ENCODE measurements around the gene PPP2R3A.
"Not testable (repeated sequence)": the region's sequence is repeated elsewhere in the genome, so short reads cannot be mapped to it uniquely, and the experiment has no call there.

Gene PPP2R3A

DNA sequence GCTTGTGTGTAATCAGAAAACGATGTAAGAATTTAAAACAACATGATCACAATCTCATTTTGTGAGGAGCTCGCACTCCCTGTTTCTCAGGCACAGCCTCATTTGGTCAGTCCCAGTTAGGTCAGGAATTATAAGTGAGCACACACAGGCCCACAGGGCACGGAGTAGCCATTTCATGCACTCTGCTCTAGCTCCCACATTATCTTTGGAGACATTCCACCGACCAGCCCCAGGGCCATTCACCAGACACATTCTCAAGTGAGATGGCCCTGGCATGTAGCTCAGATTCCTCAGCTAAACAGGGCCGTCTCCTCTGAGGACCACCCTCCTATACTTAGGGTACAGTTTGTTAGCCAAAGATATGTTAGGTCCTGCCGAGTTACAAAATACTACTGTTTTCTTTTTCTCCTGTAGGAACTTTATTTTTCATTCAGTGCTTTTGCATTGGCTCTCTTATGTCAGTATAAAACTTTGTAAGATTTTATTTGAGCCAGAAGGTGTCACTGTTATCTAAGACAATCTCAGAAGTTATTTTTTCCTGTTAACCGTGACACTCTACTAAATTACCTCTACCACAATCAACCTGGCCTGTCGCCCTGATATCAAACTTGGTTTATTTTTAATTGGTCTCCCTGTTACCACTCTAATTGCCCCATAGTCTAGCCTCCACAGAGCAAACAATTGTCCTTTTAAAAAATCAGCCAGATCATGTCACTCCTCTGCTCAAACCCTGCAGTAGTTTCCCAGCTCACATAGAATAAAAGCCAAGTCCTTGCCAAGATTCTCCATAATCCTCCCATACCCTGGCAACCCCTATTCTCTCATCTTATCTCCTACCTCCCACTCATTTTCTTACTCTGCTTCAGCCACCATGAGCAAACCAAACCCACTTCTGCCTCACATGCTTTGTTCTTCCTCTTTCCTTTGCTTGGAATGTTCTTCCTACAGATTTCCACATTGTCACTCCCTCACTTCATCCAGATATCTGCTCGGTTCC, 105.7 kb downstream of the PPP2R3A start:
- no peak overlapping the region for H3K4me3 ChIP-seq
- H3K27ac ChIP-seq, result peak overlapping the region; percentile 47 to 83
- DNase-seq (ENCODE audit: low spot score), result no peak
- TF ChIP-seq, protein P1, sequence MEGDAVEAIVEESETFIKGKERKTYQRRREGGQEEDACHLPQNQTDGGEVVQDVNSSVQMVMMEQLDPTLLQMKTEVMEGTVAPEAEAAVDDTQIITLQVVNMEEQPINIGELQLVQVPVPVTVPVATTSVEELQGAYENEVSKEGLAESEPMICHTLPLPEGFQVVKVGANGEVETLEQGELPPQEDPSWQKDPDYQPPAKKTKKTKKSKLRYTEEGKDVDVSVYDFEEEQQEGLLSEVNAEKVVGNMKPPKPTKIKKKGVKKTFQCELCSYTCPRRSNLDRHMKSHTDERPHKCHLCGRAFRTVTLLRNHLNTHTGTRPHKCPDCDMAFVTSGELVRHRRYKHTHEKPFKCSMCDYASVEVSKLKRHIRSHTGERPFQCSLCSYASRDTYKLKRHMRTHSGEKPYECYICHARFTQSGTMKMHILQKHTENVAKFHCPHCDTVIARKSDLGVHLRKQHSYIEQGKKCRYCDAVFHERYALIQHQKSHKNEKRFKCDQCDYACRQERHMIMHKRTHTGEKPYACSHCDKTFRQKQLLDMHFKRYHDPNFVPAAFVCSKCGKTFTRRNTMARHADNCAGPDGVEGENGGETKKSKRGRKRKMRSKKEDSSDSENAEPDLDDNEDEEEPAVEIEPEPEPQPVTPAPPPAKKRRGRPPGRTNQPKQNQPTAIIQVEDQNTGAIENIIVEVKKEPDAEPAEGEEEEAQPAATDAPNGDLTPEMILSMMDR (IDR thresholded peaks at IDR 0.05), result no peak

DNA sequence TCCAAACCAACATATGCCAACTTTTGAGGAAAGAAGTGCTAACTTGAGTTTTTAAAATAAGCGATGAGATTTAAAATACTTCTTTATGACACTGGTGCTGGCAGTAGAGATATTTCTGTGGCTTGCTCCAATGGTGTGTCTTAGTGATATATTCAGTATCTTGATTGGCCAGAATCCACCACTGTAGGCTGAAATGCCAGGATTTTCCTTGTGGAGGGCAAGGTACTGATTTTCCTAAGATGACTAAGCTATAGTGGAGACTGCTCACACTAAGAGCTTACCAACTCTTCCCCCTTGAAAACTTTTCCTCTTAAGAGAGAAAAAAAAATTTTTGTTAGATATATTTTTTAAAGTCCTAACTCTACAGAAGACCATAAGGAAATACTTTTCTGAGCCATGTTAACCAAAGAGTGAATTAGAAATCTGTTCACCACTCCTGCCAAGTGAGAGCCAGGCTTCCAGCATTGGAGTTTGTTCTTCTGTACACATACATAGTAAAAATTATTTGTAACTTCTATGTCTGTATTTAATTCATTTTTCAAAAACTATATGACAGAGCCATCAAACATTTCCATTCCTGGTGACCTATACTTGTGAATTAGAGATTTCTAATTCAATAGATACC, 109.1 kb downstream of the PPP2R3A start:
- Histone ChIP-seq H3K27ac (no peak overlapping the region), H3K4me3 (no peak overlapping the region)
- DNase-seq (ENCODE audit: low spot score), result no peak
- TF ChIP-seq, protein P1 (IDR thresholded peaks at IDR 0.05), result no peak

- Histone ChIP-seq H3K27ac (no peak overlapping the region), H3K4me3 (no peak overlapping the region)
- TF ChIP-seq, protein P1 (IDR thresholded peaks at IDR 0.05), result peak; percentile 75
- no peak for DNase-seq (ENCODE audit: low spot score)
Observed at GRCh38 chr3:136075218-136075808, 109.8 kb downstream of the PPP2R3A start.

DNA sequence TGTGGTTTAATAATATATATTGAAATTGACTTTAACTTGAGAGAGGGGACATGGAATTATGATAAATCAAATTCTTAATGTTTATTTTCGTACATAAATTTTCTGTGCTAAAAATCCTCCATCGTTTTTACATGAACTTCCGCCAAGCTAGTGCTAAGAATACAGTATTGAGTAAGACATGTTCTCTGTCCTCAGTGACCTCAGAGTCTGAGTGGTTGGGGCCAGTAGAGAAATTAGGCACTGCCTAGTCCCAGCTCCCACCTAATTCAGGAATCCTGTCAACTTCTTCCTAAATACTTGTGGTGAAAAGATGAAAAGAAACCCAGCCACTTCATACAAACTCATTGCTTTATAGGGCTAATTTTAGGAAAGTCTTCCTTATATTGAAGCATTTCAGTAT, 110.3 kb downstream of the PPP2R3A start:
- DNase-seq (ENCODE audit: low spot score), result no peak

GRCh38 chr3:136078421-136079364, 113.2 kb downstream of the PPP2R3A start:
- no peak overlapping the region for H3K27ac ChIP-seq
- H3K4me3 ChIP-seq, result no peak overlapping the region
- no peak for DNase-seq (ENCODE audit: low spot score)
- TF ChIP-seq, protein P1 (IDR thresholded peaks at IDR 0.05), result peak; percentile 41

More for the DNA sequence above, 110.3 kb downstream of the PPP2R3A start:
- TF ChIP-seq, protein P1 (IDR thresholded peaks at IDR 0.05), result no peak
- H3K27ac ChIP-seq, result no peak overlapping the region
- no peak overlapping the region for H3K4me3 ChIP-seq

DNA sequence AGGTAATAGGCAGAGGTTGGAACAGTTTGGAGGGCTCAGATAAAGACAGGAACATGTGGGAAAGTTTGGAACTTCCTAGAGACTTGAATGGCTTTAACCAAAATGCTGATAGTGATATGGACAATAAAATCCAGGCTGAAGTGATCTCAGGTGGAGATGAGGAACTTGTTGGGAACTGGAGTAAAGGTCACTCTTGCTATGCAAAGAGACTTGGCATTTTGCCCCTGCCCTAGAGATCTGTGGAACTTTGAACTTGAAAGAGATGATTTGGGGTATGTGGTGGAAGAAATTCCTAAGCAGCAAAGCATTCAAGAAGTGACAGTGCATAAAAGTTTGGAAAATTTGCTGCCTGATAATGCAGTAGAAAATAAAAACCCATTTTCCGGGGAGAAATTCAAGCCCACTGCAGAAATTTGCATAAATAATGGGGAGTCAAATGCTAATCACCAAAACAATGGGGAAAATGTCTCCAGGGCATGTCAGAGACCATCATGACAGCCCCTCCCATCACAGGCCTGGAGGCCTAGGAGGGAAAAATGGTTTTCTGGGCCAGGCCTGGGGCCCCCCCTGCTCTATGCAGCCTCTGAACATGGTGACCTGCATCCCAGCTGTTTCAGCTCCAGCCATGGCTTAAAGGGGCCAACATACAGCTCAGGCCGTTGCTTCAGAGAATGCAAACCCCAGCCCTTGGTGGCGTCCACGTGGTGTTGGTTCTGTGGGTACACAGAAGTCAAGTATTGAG, 118.3 kb downstream of the PPP2R3A start:
- H3K4me3 ChIP-seq; DNase-seq (ENCODE audit: low spot score); H3K27ac ChIP-seq: not testable (repeated sequence)

DNA sequence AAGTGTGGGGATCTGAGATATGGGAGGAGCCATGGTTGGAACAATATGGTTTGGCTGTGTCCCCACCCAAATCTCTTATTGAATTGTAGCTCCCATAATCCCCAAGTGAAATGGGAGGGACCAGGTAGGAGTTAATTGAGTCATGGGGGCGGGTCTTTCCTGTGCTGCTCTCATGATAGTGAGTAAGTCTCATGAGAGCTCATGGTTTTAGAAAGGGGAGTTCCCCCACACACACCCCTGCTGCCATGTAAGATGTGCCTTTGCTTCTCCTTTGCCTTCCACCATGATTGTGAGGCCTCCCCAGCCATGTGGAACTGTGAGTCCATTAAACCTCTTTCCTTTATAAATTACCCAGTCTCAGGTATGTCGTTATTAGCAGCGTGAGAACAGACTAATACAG, 119.5 kb downstream of the PPP2R3A start:
- not testable (repeated sequence) for DNase-seq (ENCODE audit: low spot score); H3K4me3 ChIP-seq; H3K27ac ChIP-seq
